ENCODE data around the gene TTC16. TPM values are rescaled to one million over a fixed set of nuclear protein-coding genes. Genes with fewer than 3 reads are reported as not detected.

Gene TTC16
- total and polyA plus RNA-seq, 2 donors (not counting 3 experiments of a cell fraction or from before 2014, with no cell fraction given): not detected

GRCh38 chr9:127705577-127706379, 10.1 kb upstream of the TTC16 start:
- CTCF ChIA-PET: interaction anchor here (0.8 to 1.5 kb wide), 3 partner anchors 8 to 29 kb away, joined by 3 to 6 read pairs (median 5); partner anchors contain the start of genes PTRH1 and TOR2A
- Histone ChIP-seq H3K4me1 (ENCODE audit: control insufficient read depth, extremely low read depth, insufficient read depth, low read length) (no peaks in the 10 kb centered on the region), H3K9me1 (replicated peaks; ENCODE audit: control insufficient read depth, extremely low read depth, insufficient read depth, low read length) (no peaks in the 10 kb centered on the region), H3K9me3 (replicated peaks; ENCODE audit: control insufficient read depth, insufficient read depth, low read length) (no peaks in the 10 kb centered on the region), H3K79me2 (ENCODE audit: control insufficient read depth, insufficient read depth, low read length) (no peaks in the 10 kb centered on the region), H4K20me1 (replicated peaks; ENCODE audit: control insufficient read depth, extremely low read depth, insufficient read depth, low read length) (no peaks in the 10 kb centered on the region), H3K4me3 (replicated peaks in 1 of 3; ENCODE audit: insufficient read depth in 1 of 3, low read depth in 1 of 3, low read length in 3 of 3) (no peak overlapping the region), H2AFZ (ENCODE audit: low read depth, low read length) (no peak overlapping the region), H3K9ac (replicated peaks; ENCODE audit: extremely low read depth, insufficient read depth, low read length) (no peak overlapping the region), H3K4me2 (ENCODE audit: insufficient read depth, low read length) (no peak overlapping the region), H3K36me3 (ENCODE audit: control insufficient read depth in 2 of 2, extremely low read depth in 1 of 2, insufficient read depth in 2 of 2, low read length in 2 of 2) (no peaks in the 10 kb centered on the region), H3K27ac (ENCODE audit: insufficient read depth, low read depth, low read length) (no peak overlapping the region), H3K27me3 (ENCODE audit: control insufficient read depth in 2 of 2, insufficient read depth in 2 of 2, low read length in 2 of 2) (no peaks in the 10 kb centered on the region)
- POLR2A ChIA-PET: no interaction called here
- no TSS peak for BruUV-seq (replicated peaks)
- dilution Hi-C loops (cut with MboI; ENCODE audit: extremely low pct_ligation_motif_present, low sequenced_read_pairs) (no loop called here), intact Hi-C loops (cut with micrococcal nuclease) (no loop called here)
- TF ChIP-seq POLR2A (IDR thresholded peaks at IDR 0.05; ENCODE audit: low read depth, low read length): no peak
- no peak for TF ChIP-seq FOS (IDR thresholded peaks at IDR 0.05; ENCODE audit: borderline replicate concordance, insufficient read depth, low read length)
- TF ChIP-seq MAX (IDR thresholded peaks at IDR 0.05; ENCODE audit: insufficient read depth, insufficient read length): no peak
- no peak for TF ChIP-seq JUN (IDR thresholded peaks at IDR 0.05; ENCODE audit: borderline replicate concordance, insufficient read depth, insufficient read length, low read depth)
- no peak for TF ChIP-seq GATA2 (IDR thresholded peaks at IDR 0.05; ENCODE audit: insufficient read depth, insufficient read length, low read depth, low read length)
- no peak for TF ChIP-seq EZH2 (IDR thresholded peaks at IDR 0.05; ENCODE audit: borderline replicate concordance, low read depth, low read length, severe bottlenecking)
- TF ChIP-seq CTCF (IDR thresholded peaks at IDR 0.05; ENCODE audit: extremely low read depth in 1 of 2, insufficient read depth in 1 of 2, low read depth in 1 of 2, low read length in 2 of 2): no peak
- TF ChIP-seq POLR2AphosphoS5 (IDR thresholded peaks at IDR 0.05; ENCODE audit: insufficient read depth, low read depth, low read length): no peak
- no peak for TF ChIP-seq MYC (IDR thresholded peaks at IDR 0.05; ENCODE audit: low read depth, low read length)
- FAIRE-seq (no peak), DNase-seq (ENCODE audit: low read depth, low spot score) (no peak)
